ENCODE data around the gene ZNF430.

DNA sequence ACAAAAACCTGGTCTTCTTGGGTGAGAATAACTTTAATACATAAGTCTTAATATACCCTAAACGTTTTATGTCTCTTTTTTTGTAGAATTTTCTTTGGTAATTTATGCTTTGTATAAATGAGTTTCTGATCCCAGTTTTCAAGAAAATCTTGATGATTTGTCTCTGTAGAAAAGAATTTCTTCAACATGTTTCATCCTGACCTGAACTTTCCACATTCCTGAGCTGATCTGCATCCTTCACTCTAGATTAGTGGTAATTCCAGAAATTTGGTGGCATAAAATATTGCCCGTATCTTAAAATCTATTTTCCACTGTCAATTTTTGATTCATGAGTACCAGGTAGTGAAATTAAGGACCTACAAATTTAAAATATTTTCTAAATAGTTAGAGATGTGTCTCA is 77.8 kb downstream of the ZNF430 start:
- no peak for TF ChIP-seq POU6F1 (CRISPR knock-in tag; IDR thresholded peaks at IDR 0.05; ENCODE audit: borderline replicate concordance, low read depth)
- TF ChIP-seq, protein P1, sequence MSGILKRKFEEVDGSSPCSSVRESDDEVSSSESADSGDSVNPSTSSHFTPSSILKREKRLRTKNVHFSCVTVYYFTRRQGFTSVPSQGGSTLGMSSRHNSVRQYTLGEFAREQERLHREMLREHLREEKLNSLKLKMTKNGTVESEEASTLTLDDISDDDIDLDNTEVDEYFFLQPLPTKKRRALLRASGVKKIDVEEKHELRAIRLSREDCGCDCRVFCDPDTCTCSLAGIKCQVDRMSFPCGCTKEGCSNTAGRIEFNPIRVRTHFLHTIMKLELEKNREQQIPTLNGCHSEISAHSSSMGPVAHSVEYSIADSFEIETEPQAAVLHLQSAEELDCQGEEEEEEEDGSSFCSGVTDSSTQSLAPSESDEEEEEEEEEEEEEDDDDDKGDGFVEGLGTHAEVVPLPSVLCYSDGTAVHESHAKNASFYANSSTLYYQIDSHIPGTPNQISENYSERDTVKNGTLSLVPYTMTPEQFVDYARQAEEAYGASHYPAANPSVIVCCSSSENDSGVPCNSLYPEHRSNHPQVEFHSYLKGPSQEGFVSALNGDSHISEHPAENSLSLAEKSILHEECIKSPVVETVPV (CRISPR knock-in tag; IDR thresholded peaks at IDR 0.05): no peak
- no peak for TF ChIP-seq ZNF565 (CRISPR knock-in tag; conservative IDR thresholded peaks at IDR 0.05; ENCODE audit: low read depth)
- no peak for TF ChIP-seq GLIS3 (CRISPR knock-in tag; IDR thresholded peaks at IDR 0.05)
- TF ChIP-seq SNAI2 (CRISPR knock-in tag; IDR thresholded peaks at IDR 0.05): no peak
- no peak for TF ChIP-seq ZFP30 (CRISPR knock-in tag; IDR thresholded peaks at IDR 0.05)

All from SK-N-SH treated with all-trans-retinoic acid at 6 μM for 48 hours (cell line).